Esophagus squamous epithelium (tissue), 4 donors: ENCODE results near the gene PCDHA9.
"Not testable (repeated sequence)": the region's sequence is repeated elsewhere in the genome, so short reads cannot be mapped to it uniquely, and the experiment has no call there.

ENCODE experiments used
- CTCF ChIP-seq, 6 experiments: fragments of 450-650 bp in 4 of 6; fragments of 200-600 bp in 2 of 6; sonication (generic) in 2 of 6; IDR thresholded peaks; one replicate each; pipeline ENCODE4 v1.5.1; 2016 to 2019; ENCODE audit warnings: antibody characterized with exemption in 6 of 6, mild to moderate bottlenecking in 4 of 6, moderate library complexity in 4 of 6
- POLR2A ChIP-seq, 4 donors: fragments of 450-650 bp; IDR thresholded peaks; one replicate each; pipeline ENCODE4 v1.6.1; 2017; ENCODE audit warnings: antibody characterized with exemption in 4 of 4, mild to moderate bottlenecking in 4 of 4, moderate library complexity in 3 of 4

- not testable (repeated sequence) for TF ChIP-seq CTCF, POLR2A (IDR thresholded peaks at IDR 0.05)
Measured at GRCh38 chr5:140808241-140808888, 39.8 kb upstream of the PCDHA9 start.
